GM21367 (cell line): ENCODE data around the gene CYGB.

ENCODE experiments used
- ATAC-seq: cut with Tn5 transposase; IDR thresholded peaks from one replicate; pipeline ENCODE4 v1.9.1; 2021; ENCODE audit not compliant: unreplicated experiment

CYGB gene

GRCh38 chr17:76551685-76552084 lies 14.2 kb upstream of the CYGB start:
- ATAC-seq = no peak

DNA sequence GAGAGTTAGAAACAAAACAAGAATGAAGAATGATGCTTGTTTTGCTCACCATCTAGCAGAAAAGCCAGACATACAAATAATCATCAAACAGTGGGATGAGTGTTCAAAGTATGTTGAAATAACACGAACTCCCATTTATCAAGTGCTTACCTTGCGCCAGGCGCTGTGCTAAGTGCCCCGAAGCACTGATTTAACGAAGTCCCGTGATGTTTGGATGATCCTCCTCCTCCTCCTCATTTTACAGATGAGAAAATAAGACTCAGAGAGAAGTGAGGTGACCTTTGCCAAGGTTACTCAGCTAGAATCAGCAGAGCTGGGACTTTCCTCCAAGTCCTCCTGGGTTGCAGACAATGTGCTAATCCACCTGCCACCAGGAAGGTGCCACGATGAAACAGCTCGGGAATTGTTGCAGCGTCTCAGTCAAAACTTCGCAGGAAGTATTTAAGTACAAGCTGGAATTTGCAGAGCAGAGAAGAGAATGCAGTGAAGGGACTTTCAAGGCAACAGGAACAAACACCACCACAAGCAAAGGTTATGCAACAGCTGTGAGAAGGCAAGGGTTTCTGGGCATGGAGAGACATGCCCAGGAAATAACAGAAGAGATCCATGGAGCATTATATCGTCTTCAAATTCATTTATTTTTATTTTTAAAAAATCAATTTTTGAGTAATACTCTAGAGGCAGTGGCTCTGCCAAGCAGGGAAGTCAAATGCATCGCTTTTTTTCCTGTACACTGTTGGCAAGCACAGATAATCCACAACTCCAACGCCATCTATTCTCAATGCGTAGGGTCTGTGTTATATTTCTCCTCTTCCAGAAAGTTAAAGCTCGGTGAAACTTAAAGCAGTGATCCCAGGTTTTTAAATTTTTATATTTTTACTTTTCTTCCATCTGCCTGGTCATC lies 13.5 kb upstream of the CYGB start:
- no peak for ATAC-seq

DNA sequence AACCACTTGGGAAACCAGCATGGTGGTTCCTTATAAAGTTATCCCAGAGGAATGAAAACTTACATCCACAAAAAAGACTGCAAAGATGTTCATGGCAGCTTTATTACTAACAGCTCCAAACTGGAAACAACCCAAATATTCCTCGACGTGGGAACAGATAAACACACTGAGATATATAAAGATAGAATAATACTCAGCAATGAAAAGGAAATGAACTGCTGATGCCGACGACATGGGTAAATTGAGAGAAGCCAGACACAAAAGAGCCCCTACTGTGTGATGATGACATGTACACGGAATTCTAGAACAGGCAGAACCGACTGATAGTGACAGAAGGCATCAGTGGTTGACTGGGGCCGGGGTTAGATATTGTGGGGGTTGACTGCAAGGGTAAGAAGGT lies 12.0 kb upstream of the CYGB start:
- no peak for ATAC-seq

- ATAC-seq = no peak
Observed at GRCh38 chr17:76549215-76549518, 11.7 kb upstream of the CYGB start.

DNA sequence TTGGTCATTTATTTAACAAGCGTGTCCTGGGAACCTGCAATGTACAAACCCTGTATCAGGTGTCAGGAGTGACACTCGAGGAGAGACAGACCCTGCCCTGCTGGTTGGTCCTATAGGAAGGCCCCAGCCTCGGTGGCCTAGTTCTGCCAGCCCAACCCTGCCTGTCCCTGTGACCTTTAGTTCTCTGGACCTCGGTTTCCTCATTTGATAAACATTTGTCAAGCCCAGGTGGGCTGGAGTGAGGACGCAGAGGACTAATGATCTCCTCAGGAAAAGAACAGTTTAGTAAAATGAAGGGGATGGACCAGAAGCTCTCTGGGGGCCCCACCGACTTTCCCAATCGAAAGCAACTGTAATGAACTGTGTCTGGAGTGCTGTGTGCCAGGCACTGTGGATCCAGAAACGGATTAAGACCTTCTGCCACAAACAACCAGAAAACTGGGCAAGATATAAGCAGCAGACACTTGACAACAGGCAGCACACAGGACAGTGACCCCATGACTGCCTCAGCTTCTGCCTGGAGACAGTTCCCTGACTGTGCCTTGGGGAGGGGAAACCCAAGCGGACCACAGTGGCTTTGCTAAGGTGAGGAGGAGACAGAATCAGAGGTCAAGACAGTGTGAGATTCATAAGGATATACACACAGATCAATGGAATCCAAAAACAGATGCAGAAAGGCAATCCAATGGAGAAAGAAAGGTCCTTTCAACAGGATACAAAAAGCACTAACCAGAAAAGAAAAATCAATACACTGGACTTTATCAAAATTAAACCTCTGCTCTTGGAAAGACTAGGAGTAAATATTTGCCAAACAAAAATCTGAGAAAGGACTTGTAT lies 11.1 kb upstream of the CYGB start:
- no peak for ATAC-seq

- no peak for ATAC-seq
Observed at GRCh38 chr17:76547642-76548202, 10.2 kb upstream of the CYGB start.

- ATAC-seq = no peak
Observed at GRCh38 chr17:76547183-76547641, 9.7 kb upstream of the CYGB start.

- no peak for ATAC-seq
Observed at GRCh38 chr17:76546556-76547182, 9.2 kb upstream of the CYGB start.

DNA sequence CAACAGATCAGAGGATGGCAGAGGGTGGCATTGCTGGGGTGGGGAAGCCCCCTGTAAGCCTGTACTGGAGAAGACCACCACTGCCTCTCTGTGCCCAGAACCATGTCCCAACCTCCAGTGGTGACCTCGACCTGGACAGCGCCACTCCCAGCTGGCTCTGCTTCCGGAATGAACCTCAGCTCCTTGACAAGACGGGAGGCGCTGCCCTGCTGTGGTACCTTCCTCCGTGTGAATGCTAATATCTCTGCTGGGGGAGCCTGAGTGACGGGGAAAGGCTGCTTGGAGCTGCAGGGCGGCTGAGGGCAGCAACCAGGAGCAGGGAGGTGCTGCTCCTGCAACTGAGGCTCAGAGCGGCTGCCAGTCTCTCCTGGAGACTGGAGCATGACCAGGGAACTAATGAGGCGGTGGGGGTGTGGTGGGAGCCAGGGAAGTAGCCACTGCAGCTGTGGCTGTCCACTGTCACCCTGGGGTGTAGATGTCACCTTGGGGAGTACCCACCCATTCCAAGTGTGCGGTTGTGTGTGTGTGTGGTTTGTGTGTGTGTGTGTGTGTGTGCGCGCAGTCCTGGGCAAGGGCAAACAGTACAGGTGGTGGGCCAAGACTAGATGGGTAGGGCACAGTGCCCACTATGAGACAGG lies 8.5 kb upstream of the CYGB start:
- ATAC-seq = no peak

- ATAC-seq = no peak
Observed at GRCh38 chr17:76544546-76545365, 7.2 kb upstream of the CYGB start.

- no peak for ATAC-seq
Observed at GRCh38 chr17:76543826-76544545, 6.5 kb upstream of the CYGB start.

GRCh38 chr17:76543482-76543825 lies 5.9 kb upstream of the CYGB start:
- ATAC-seq = no peak

GRCh38 chr17:76542984-76543383 lies 5.5 kb upstream of the CYGB start:
- no peak for ATAC-seq

GRCh38 chr17:76542566-76542971 lies 5.1 kb upstream of the CYGB start:
- no peak for ATAC-seq

GRCh38 chr17:76541739-76542454 lies 4.4 kb upstream of the CYGB start:
- no peak for ATAC-seq

DNA sequence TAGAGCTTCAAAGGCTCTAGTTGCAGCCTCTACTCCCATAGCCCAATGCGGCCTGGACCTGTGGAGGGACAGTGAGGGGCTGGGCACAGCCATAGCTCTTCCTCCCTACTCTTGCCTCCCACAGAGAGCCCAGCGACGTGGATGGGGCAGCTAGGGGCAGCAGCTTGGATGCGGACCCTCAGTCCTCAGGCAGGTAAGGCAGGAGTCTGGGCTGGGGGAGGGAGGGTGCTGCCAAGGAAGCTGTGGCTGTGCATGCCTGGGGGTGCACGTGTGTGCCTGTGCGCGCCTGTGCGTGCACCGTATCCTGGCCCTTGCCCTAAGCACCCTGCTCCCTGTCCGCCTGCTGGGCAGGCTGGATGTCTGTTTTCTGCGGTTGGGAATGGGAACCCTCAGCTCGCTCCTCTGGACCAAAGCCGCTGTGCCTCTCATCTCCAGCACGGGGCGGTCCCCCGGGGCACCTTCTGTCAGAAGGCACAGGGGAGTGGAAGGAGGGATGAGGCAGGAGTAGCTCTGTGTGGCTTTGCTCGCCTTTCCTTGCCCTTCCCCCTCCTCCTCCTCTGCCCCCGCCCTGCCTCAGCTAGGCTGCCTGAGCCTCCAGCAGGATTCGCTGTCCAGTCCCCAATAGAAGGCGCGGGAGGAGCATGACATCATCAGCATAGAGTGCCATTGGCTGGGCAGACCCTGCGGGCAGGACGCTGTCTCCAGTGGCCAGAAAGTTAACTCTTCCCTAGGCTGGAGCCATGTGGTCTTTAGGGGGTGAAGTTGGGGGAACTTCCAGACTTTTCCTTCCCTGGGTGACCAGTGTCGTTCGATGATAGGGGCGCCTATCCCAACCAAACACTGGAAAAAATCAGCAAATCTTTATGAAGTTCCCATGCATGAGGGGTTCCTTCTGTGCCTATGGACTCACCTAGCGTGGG lies 3.1 kb upstream of the CYGB start:
- ATAC-seq = no peak

DNA sequence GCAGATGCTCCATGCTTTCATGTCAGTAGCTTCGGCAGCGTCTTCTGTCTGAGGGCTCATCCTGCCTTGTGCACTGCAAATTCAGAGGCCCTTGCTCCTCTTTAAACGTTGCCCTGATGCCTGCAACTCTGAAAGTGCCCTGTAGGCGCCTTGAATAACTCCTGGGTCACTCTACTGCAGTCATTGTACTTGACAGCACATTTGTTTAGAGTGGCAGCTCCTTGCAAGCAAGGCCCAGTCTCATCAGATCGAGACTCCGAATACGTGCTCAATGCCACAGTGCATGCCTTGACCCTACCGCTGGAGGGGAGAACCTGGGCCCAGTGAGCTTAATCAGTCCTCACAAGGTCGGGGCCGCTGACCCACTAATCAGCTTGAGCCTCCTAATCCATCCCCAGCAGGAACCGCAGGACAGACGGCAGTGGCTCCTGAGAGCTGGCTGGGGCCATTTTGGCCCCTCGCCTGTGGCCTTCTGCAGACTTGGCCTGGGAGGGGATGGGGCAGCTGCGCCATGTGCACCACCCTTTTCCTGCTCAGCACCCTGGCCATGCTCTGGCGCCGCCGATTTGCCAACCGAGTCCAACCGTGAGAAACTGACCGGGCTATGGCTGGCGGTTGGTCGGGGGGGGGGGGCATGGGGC lies 2.2 kb upstream of the CYGB start, which contains the start of gene PRCD:
TSS of gene PRCD (plus strand) at position 414 of the 641 bp plus-strand sequence. CDS start at position 512, 98 bp downstream.
- no peak for ATAC-seq
